Natural killer cell (primary cell): Measurements from ENCODE around the gene CDH13. TPM values are rescaled to one million over a fixed set of nuclear protein-coding genes. Genes with fewer than 3 reads are reported as not detected.

Experiments
- ATAC-seq, 3 donors: fragments of 150-1000 bp in 2 of 3; fragments of 200-7000 bp in 1 of 3; cut with Tn5 transposase; 1 replicate in 1 of 3; 2 replicates in 2 of 3; pipeline ENCODE4 v1.10.0; 2021; ENCODE audit warnings: mild to moderate bottlenecking in 2 of 3, moderate library complexity in 2 of 3
- DNase-seq, 2 donors: peaks; one replicate each; pipeline versions ENCODE4 v3.0.0 to v3.0.0-alpha.2; 2013 to 2021; ENCODE audit warnings: mixed read lengths in 1 of 2
- H3K27ac ChIP-seq: one replicate; pipeline ENCODE4 v1.5.1; 2013; ENCODE audit warnings: mild to moderate bottlenecking, low read length
- H3K27me3 ChIP-seq: one replicate; pipeline ENCODE4 v1.6.1; 2013; ENCODE audit warnings: low read length; ENCODE audit not compliant: control insufficient read depth, insufficient read depth
- H3K36me3 ChIP-seq: one replicate; pipeline ENCODE4 v1.6.1; 2013; ENCODE audit warnings: low read length; ENCODE audit not compliant: control insufficient read depth, insufficient read depth
- H3K4me1 ChIP-seq: one replicate; pipeline ENCODE4 v1.6.1; 2013; ENCODE audit warnings: low read length; ENCODE audit not compliant: control insufficient read depth, insufficient read depth
- H3K4me3 ChIP-seq: one replicate; pipeline ENCODE4 v1.5.1; 2013; ENCODE audit warnings: low read length
- H3K9me3 ChIP-seq: one replicate; pipeline ENCODE4 v1.6.1; 2013; ENCODE audit warnings: low read length; ENCODE audit not compliant: control insufficient read depth, insufficient read depth
- H3K27ac Mint-ChIP-seq, 2 donors: one replicate each; pipeline ENCODE4 v1.8.0; 2022; ENCODE audit warnings: mild to moderate bottlenecking in 2 of 2, mixed read lengths in 2 of 2, moderate library complexity in 1 of 2
- H3K27me3 Mint-ChIP-seq, 2 donors: one replicate each; pipeline ENCODE4 v1.8.0; 2022; ENCODE audit warnings: low read depth in 2 of 2, mixed read lengths in 2 of 2
- H3K36me3 Mint-ChIP-seq: one replicate; pipeline ENCODE4 v1.8.0; 2022; ENCODE audit warnings: mixed read lengths
- H3K4me1 Mint-ChIP-seq, 2 donors: one replicate each; pipeline ENCODE4 v1.8.0; 2022; ENCODE audit warnings: mixed read lengths in 2 of 2
- H3K4me3 Mint-ChIP-seq: one replicate; pipeline ENCODE4 v1.8.0; 2022; ENCODE audit warnings: mild to moderate bottlenecking, moderate library complexity, mixed read lengths
- H3K9me3 Mint-ChIP-seq, 2 donors: one replicate each; pipeline ENCODE4 v1.8.0; 2022; ENCODE audit warnings: mixed read lengths in 2 of 2
- CTCF ChIP-seq: fragments of 200-600 bp; IDR thresholded peaks from one replicate; pipeline ENCODE4 v1.8.0; 2022; ENCODE audit warnings: antibody characterized with exemption
- WGBS: methylation state at CpG from one replicate; pipeline ENCODE4 v1.1.7; 2013; ENCODE audit warnings: missing lambda C conversion rate; ENCODE audit not compliant: insufficient coverage; 5-methylcytosine and 5-hydroxymethylcytosine counted together
- intact Hi-C: fragments of 100-400 bp; cut with micrococcal nuclease; formaldehyde crosslinking; loops from one replicate; pipeline ENCODE4 v1.14.2; 2022
- total RNA-seq, 4 donors: library from RNA; stranded (reverse); fragments of 120-200 nt in 1 of 4; gene quantifications; one replicate each; pipeline versions ENCODE4 v1.2.3 to v1.2.4, GENCODE V29; 2013 to 2022

The CDH13 gene
- not detected for total RNA-seq
- total RNA-seq (2013), result not detected

GRCh38 chr16:82626791-82627261 lies at the start of gene CDH13:
Gene CDH13, plus strand, starts transcription at chr16:82626969.
- H3K36me3 Mint-ChIP-seq, result no peaks in the 10 kb centered on the region
- no peak for TF ChIP-seq CTCF
- H3K9me3 Mint-ChIP-seq, result no peaks in the 10 kb centered on the region
- peaks cover 5% of the 10 kb centered on the region for H3K4me1 ChIP-seq
- H3K27ac Mint-ChIP-seq, result no peak within 1 kb of the TSS
- H3K36me3 ChIP-seq, result no peaks in the 10 kb centered on the region
- ATAC-seq (no peak), DNase-seq (no peak)
- no peak within 1 kb of the TSS for H3K4me3 ChIP-seq
- H3K27ac ChIP-seq, result no peak within 1 kb of the TSS
- WGBS, result 6% methylated on average over 39 of the region's 39 CpGs
- intact Hi-C loops, result no loop called here
- H3K9me3 ChIP-seq, result no peaks in the 10 kb centered on the region
- H3K27me3 Mint-ChIP-seq, result peaks cover 60 to 65% of the 10 kb centered on the region in 2 donors
- no peak within 1 kb of the TSS for H3K4me3 Mint-ChIP-seq
- peaks cover 0 to 15% of the 10 kb centered on the region in 2 donors for H3K4me1 Mint-ChIP-seq
- peaks cover 22% of the 10 kb centered on the region for H3K27me3 ChIP-seq

GRCh38 chr16:82580298-82580890 lies 46.4 kb upstream of the CDH13 start:
- DNase-seq, result peak in 1 of 2 donors; percentile 48
- H3K27me3 ChIP-seq, result peaks cover 2% of the 10 kb centered on the region
- H3K9me3 ChIP-seq, result no peaks in the 10 kb centered on the region
- Mint-ChIP-seq H3K4me3 (no peak overlapping the region), H3K27ac (no peak overlapping the region), H3K36me3 (no peaks in the 10 kb centered on the region), H3K27me3 (peaks cover 14 to 43% of the 10 kb centered on the region in 2 donors), H3K4me1 (no peaks in the 10 kb centered on the region), H3K9me3 (no peaks in the 10 kb centered on the region)
- no peak overlapping the region for H3K4me3 ChIP-seq
- H3K27ac ChIP-seq, result no peak overlapping the region
- intact Hi-C loops, result loop anchor here (5.0 kb wide), 1 partner anchor 318 kb away; no protein-coding TSS in a partner anchor
- H3K4me1 ChIP-seq, result no peaks in the 10 kb centered on the region
- TF ChIP-seq CTCF, result no peak
- ATAC-seq, result no peak
- H3K36me3 ChIP-seq, result no peaks in the 10 kb centered on the region
- WGBS, result 49% methylated on average over 6 of the region's 7 CpGs

- Mint-ChIP-seq H3K27ac (no peak overlapping the region), H3K9me3 (no peaks in the 10 kb centered on the region), H3K4me3 (no peak overlapping the region), H3K4me1 (no peaks in the 10 kb centered on the region), H3K27me3 (peaks cover 15 to 37% of the 10 kb centered on the region in 2 donors), H3K36me3 (no peaks in the 10 kb centered on the region)
- Histone ChIP-seq H3K9me3 (no peaks in the 10 kb centered on the region), H3K36me3 (no peaks in the 10 kb centered on the region), H3K27ac (no peak overlapping the region), H3K4me1 (no peaks in the 10 kb centered on the region), H3K4me3 (no peak overlapping the region), H3K27me3 (peaks cover 2% of the 10 kb centered on the region)
- intact Hi-C loops, result loop anchor here (5.0 kb wide), 1 partner anchor 321 kb away; no protein-coding TSS in a partner anchor
- 90% methylated on average over 6 of the region's 6 CpGs for WGBS
- no peak for TF ChIP-seq CTCF
- DNase-seq (no peak), ATAC-seq (no peak)
Observed at GRCh38 chr16:82582975-82583374, 43.8 kb upstream of the CDH13 start.

GRCh38 chr16:82583422-82583821 lies 43.3 kb upstream of the CDH13 start:
- Histone ChIP-seq H3K9me3 (no peaks in the 10 kb centered on the region), H3K27ac (no peak overlapping the region), H3K4me1 (no peaks in the 10 kb centered on the region), H3K36me3 (no peaks in the 10 kb centered on the region), H3K27me3 (peaks cover 2% of the 10 kb centered on the region), H3K4me3 (no peak overlapping the region)
- H3K4me1 Mint-ChIP-seq, result no peaks in the 10 kb centered on the region
- H3K36me3 Mint-ChIP-seq, result no peaks in the 10 kb centered on the region
- no peak for TF ChIP-seq CTCF
- peaks cover 15 to 33% of the 10 kb centered on the region in 2 donors for H3K27me3 Mint-ChIP-seq
- H3K4me3 Mint-ChIP-seq, result no peak overlapping the region
- no peak overlapping the region for H3K27ac Mint-ChIP-seq
- intact Hi-C loops, result loop anchor here (5.0 kb wide), 1 partner anchor 321 kb away; no protein-coding TSS in a partner anchor
- WGBS, result 74% methylated on average over 3 of the region's 3 CpGs
- H3K9me3 Mint-ChIP-seq, result no peaks in the 10 kb centered on the region
- ATAC-seq, result no peak
- no peak for DNase-seq
